WTC11 (cell line): Measurements from ENCODE around the gene GCC2. TPM values are rescaled to one million over a fixed set of nuclear protein-coding genes. Genes with fewer than 3 reads are reported as not detected.
A peak's percentile ranks its signal among the peaks of the same experiment; 100 is the strongest.

Source experiments
- ATAC-seq: fragments of 200-7000 bp; cut with Tn5 transposase; 2 replicates; pipeline ENCODE4 v1.10.0; 2021; ENCODE audit warnings: mild to moderate bottlenecking, moderate library complexity
- CTCF ChIA-PET: fragments of 300-600 bp; sonication (Branson Sonifier 250); formaldehyde crosslinking; loops from one replicate; lab custom pipeline; 2021; ENCODE audit warnings: antibody characterized with exemption; lab: Charles Lee
- POLR2A ChIA-PET: fragments of 350-600 bp; sonication (Branson Sonifier 250); formaldehyde crosslinking; loops from one replicate; lab custom pipeline; 2021; ENCODE audit warnings: antibody characterized with exemption; lab: Charles Lee
- DNase-seq: peaks from one replicate; pipeline ENCODE4 v3.0.0; 2021; ENCODE audit warnings: low spot score
- H3K27ac Mint-ChIP-seq: 2 replicates; pipeline ENCODE4 v1.8.0; 2021; ENCODE audit warnings: mixed read lengths
- H3K27me3 Mint-ChIP-seq: 2 replicates; pipeline ENCODE4 v1.8.0; 2021; ENCODE audit warnings: low read depth, mild to moderate bottlenecking, moderate library complexity, mixed read lengths
- H3K36me3 Mint-ChIP-seq: 2 replicates; pipeline ENCODE4 v1.8.0; 2021; ENCODE audit warnings: mixed read lengths
- H3K4me1 Mint-ChIP-seq: 2 replicates; pipeline ENCODE4 v1.8.0; 2022; ENCODE audit warnings: mixed read lengths
- H3K4me3 Mint-ChIP-seq: 2 replicates; pipeline ENCODE4 v1.8.0; 2021; ENCODE audit warnings: mild to moderate bottlenecking, moderate library complexity, mixed read lengths
- H3K9me3 Mint-ChIP-seq: 2 replicates; pipeline ENCODE4 v1.8.0; 2021; ENCODE audit warnings: mixed read lengths
- ATF1 ChIP-seq: sonication (generic); formaldehyde crosslinking; IDR thresholded peaks from 2 replicates; pipeline ENCODE4 v1.8.1; 2023; ENCODE audit warnings: mild to moderate bottlenecking, moderate library complexity, missing genetic modification reagents
- CREB1 ChIP-seq: sonication (generic); formaldehyde crosslinking; IDR thresholded peaks from 2 replicates; pipeline ENCODE4 v1.8.0; 2023; ENCODE audit warnings: mild to moderate bottlenecking, missing genetic modification reagents
- E2F1 ChIP-seq: sonication (generic); formaldehyde crosslinking; IDR thresholded peaks from 2 replicates; pipeline ENCODE4 v1.8.0; 2022; ENCODE audit warnings: mild to moderate bottlenecking, missing genetic modification reagents
- EMX1 ChIP-seq: fragments of 250-450 bp; sonication (Bioruptor Pico); IDR thresholded peaks from 2 replicates; pipeline ENCODE4 v1.8.0; 2021; ENCODE audit warnings: mild to moderate bottlenecking
- FOXJ3 ChIP-seq: sonication (generic); formaldehyde crosslinking; IDR thresholded peaks from 2 replicates; pipeline ENCODE4 v1.9.0; 2021; ENCODE audit warnings: missing genetic modification reagents, mild to moderate bottlenecking, borderline replicate concordance
- HMGXB4 ChIP-seq: sonication (generic); formaldehyde crosslinking; IDR thresholded peaks from 2 replicates; pipeline ENCODE4 v1.8.1; 2023; ENCODE audit warnings: mild to moderate bottlenecking, moderate library complexity, missing genetic modification reagents
- JAZF1 ChIP-seq: fragments of 250-450 bp; sonication (Bioruptor Pico); IDR thresholded peaks from 2 replicates; pipeline ENCODE4 v1.9.0; 2021; ENCODE audit warnings: moderate library complexity, mild to moderate bottlenecking, inconsistent platforms
- JUN ChIP-seq: sonication (generic); formaldehyde crosslinking; IDR thresholded peaks from 2 replicates; pipeline ENCODE4 v1.8.0; 2023; ENCODE audit warnings: mild to moderate bottlenecking, missing genetic modification reagents
- MLX ChIP-seq: sonication (generic); formaldehyde crosslinking; IDR thresholded peaks from 2 replicates; pipeline ENCODE4 v1.8.1; 2023; ENCODE audit warnings: mild to moderate bottlenecking, missing genetic modification reagents, moderate library complexity
- PREB ChIP-seq: sonication (generic); formaldehyde crosslinking; IDR thresholded peaks from 2 replicates; pipeline ENCODE4 v1.8.1; 2022; ENCODE audit warnings: mild to moderate bottlenecking, missing genetic modification reagents, moderate library complexity, borderline replicate concordance
- RELA ChIP-seq: sonication (generic); formaldehyde crosslinking; IDR thresholded peaks from 2 replicates; pipeline ENCODE4 v1.8.1; 2022; ENCODE audit warnings: missing genetic modification reagents, mild to moderate bottlenecking, borderline replicate concordance
- USF2 ChIP-seq: sonication (generic); formaldehyde crosslinking; IDR thresholded peaks from 2 replicates; pipeline ENCODE4 v1.8.1; 2023; ENCODE audit warnings: mild to moderate bottlenecking, missing genetic modification reagents, moderate library complexity
- ZBTB21 ChIP-seq: sonication (generic); formaldehyde crosslinking; IDR thresholded peaks from 2 replicates; pipeline ENCODE4 v1.8.1; 2023; ENCODE audit warnings: mild to moderate bottlenecking, missing genetic modification reagents, borderline replicate concordance
- ZNF671 ChIP-seq: fragments of 250-450 bp; sonication (Bioruptor Pico); IDR thresholded peaks from 2 replicates; pipeline ENCODE4 v1.8.0; 2021; ENCODE audit warnings: mild to moderate bottlenecking
- total RNA-seq: library from RNA; stranded (reverse); gene quantifications from 3 replicates; pipeline ENCODE4 v1.2.3, GENCODE V29; 2021
- TF ChIP-seq, protein P1 (sequence below): sonication (generic); formaldehyde crosslinking; IDR thresholded peaks from 2 replicates; pipeline ENCODE4 v1.8.0; 2022; ENCODE audit warnings: mild to moderate bottlenecking, missing genetic modification reagents
- TF ChIP-seq, protein P2 (sequence below): sonication (generic); formaldehyde crosslinking; IDR thresholded peaks from 2 replicates; pipeline ENCODE4 v1.8.0; 2022; ENCODE audit warnings: mild to moderate bottlenecking, missing genetic modification reagents
- TF ChIP-seq, protein P3 (sequence below): sonication (generic); formaldehyde crosslinking; IDR thresholded peaks from 2 replicates; pipeline ENCODE4 v1.8.1; 2022; ENCODE audit warnings: low read depth, missing genetic modification reagents, borderline replicate concordance

Gene GCC2
- total RNA-seq, 1 experiment from 2014 or later = 66.5 TPM

GRCh38 chr2:108548208-108549003, 99.4 kb downstream of the GCC2 start:
- Mint-ChIP-seq H3K36me3 (peaks cover 11% of the 10 kb centered on the region), H3K27me3 (no peaks in the 10 kb centered on the region), H3K4me1 (peaks cover 6% of the 10 kb centered on the region), H3K9me3 (peaks cover 8% of the 10 kb centered on the region), H3K27ac (peak overlapping the region; percentile 38), H3K4me3 (no peak overlapping the region)
- ATAC-seq (no peak), DNase-seq (no peak)
- CTCF ChIA-PET = interaction anchor here (1.2 to 1.7 kb wide), 2 partner anchors 26 to 36 kb away, joined by 3 to 6 read pairs; no protein-coding TSS in a partner anchor
- POLR2A ChIA-PET = no interaction called here
- TF ChIP-seq JAZF1 (CRISPR knock-in tag) = no peak
- no peak for TF ChIP-seq HMGXB4
- TF ChIP-seq, protein P1, sequence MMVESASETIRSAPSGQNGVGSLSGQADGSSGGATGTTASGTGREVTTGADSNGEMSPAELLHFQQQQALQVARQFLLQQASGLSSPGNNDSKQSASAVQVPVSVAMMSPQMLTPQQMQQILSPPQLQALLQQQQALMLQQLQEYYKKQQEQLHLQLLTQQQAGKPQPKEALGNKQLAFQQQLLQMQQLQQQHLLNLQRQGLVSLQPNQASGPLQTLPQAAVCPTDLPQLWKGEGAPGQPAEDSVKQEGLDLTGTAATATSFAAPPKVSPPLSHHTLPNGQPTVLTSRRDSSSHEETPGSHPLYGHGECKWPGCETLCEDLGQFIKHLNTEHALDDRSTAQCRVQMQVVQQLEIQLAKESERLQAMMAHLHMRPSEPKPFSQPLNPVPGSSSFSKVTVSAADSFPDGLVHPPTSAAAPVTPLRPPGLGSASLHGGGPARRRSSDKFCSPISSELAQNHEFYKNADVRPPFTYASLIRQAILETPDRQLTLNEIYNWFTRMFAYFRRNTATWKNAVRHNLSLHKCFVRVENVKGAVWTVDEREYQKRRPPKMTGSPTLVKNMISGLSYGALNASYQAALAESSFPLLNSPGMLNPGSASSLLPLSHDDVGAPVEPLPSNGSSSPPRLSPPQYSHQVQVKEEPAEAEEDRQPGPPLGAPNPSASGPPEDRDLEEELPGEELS (CRISPR knock-in tag) = no peak
- TF ChIP-seq PREB (CRISPR knock-in tag) = no peak
- TF ChIP-seq, protein P2, sequence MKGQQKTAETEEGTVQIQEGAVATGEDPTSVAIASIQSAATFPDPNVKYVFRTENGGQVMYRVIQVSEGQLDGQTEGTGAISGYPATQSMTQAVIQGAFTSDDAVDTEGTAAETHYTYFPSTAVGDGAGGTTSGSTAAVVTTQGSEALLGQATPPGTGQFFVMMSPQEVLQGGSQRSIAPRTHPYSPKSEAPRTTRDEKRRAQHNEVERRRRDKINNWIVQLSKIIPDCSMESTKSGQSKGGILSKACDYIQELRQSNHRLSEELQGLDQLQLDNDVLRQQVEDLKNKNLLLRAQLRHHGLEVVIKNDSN (CRISPR knock-in tag) = no peak
- TF ChIP-seq EMX1 (CRISPR knock-in tag) = no peak
- TF ChIP-seq ZBTB21 (CRISPR knock-in tag) = no peak
- TF ChIP-seq E2F1 (CRISPR knock-in tag) = no peak
- no peak for TF ChIP-seq RELA (CRISPR knock-in tag)
- no peak for TF ChIP-seq ATF1 (CRISPR knock-in tag)
- TF ChIP-seq USF2 (CRISPR knock-in tag) = no peak
- TF ChIP-seq CREB1 (CRISPR knock-in tag) = no peak
- TF ChIP-seq ZNF671 (CRISPR knock-in tag) = no peak
- TF ChIP-seq JUN = no peak
- TF ChIP-seq, protein P3, sequence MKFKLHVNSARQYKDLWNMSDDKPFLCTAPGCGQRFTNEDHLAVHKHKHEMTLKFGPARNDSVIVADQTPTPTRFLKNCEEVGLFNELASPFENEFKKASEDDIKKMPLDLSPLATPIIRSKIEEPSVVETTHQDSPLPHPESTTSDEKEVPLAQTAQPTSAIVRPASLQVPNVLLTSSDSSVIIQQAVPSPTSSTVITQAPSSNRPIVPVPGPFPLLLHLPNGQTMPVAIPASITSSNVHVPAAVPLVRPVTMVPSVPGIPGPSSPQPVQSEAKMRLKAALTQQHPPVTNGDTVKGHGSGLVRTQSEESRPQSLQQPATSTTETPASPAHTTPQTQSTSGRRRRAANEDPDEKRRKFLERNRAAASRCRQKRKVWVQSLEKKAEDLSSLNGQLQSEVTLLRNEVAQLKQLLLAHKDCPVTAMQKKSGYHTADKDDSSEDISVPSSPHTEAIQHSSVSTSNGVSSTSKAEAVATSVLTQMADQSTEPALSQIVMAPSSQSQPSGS (CRISPR knock-in tag) = no peak
- TF ChIP-seq MLX (CRISPR knock-in tag) = no peak
- TF ChIP-seq FOXJ3 (CRISPR knock-in tag) = no peak
